GM19467 (cell line): ENCODE results near the gene CYTH1.
"Not testable (repeated sequence)": the region's sequence is repeated elsewhere in the genome, so short reads cannot be mapped to it uniquely, and the experiment has no call there.

Source experiments
- ATAC-seq: cut with Tn5 transposase; IDR thresholded peaks from one replicate; pipeline ENCODE4 v1.9.1; 2021; ENCODE audit warnings: mild to moderate bottlenecking, moderate library complexity; ENCODE audit not compliant: unreplicated experiment

Gene CYTH1

GRCh38 chr17:78765821-78766220, 16.3 kb downstream of the CYTH1 start:
- ATAC-seq: no peak

- no peak for ATAC-seq
These were observed 17.2 kb downstream of the CYTH1 start for GRCh38 chr17:78764871-78765270.

- no peak for ATAC-seq
These were observed 18.5 kb downstream of the CYTH1 start for GRCh38 chr17:78763561-78763960.

DNA sequence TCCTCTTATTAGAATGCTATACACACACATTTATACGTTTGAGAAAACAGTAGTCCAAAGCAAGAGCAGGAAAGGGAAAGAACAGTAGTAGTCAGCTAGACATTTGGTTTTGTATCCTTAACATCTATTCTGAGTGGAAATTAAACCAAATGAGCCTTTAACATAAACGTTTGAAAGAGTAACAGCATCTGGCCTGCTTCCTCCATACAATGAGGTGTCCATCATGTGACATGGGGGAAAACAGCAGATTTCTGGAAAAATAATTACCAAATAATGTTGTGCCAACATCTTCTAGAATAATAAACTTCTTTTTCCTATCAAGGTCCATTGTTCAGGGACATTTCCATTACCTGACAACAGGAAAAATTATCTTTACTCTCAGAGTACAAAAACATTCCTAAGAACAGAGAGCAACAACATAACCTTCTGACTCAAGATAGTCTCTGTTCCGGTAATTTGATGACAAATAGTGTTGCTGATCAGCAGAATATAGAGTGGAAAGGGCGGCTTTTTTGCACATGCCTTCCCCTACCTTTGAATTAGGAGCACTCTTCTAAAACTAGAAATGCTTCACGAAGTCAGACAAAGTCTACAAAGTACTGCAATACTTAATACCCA, 20.2 kb downstream of the CYTH1 start:
- no peak for ATAC-seq

DNA sequence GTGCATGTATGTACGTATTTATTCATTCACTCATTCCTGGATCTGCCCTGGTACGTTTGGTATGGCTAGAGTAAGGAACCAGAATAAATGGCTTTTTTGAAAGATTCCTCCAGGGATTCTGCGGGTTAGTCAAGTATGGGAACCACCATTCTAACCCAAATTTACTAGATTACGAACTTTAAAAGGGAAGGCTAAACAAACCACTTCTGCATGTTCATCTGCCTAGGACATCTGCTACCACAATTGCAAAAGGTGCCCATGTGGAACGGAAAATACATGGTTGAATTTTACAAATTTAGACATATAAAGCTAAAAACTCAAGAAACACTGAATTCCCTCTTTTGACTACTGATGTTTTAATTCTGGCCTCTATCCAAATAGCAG, 22.1 kb downstream of the CYTH1 start:
- no peak for ATAC-seq

DNA sequence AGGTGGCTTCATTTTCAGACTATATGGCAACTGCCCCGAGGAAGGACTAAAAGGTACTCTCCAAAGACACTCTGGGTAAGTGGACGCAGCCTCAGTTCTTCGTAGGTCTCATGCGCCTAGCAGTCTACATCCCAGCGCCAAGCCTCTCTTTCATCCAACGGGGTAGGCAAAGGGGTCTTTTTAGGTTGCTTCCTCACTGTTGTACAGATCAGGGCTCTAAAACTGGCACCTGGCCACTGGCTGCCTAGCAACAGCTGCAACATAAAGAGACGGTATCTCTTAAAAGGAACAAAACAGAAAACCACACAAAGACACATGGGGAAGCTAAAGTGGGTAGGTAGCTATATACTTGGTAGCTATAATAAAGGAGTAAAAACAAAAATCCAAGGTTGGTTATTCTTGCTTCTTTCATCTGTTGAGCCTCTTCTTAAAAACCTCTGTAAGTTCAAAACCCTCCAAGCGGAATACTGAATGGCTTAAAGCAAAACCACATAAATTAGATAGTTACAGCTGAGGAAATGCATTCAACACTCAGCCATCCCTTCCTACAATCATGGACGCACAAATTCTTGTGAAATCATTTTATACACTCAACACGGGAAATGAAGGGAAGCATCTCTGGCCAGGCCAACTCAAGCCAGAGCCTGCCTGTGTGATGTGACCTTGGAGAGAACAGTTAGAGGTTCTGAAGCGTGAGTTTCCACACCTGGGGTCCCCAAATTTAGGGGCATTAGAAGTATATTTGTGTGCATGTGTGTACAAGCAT, 22.7 kb downstream of the CYTH1 start:
- ATAC-seq: no peak

DNA sequence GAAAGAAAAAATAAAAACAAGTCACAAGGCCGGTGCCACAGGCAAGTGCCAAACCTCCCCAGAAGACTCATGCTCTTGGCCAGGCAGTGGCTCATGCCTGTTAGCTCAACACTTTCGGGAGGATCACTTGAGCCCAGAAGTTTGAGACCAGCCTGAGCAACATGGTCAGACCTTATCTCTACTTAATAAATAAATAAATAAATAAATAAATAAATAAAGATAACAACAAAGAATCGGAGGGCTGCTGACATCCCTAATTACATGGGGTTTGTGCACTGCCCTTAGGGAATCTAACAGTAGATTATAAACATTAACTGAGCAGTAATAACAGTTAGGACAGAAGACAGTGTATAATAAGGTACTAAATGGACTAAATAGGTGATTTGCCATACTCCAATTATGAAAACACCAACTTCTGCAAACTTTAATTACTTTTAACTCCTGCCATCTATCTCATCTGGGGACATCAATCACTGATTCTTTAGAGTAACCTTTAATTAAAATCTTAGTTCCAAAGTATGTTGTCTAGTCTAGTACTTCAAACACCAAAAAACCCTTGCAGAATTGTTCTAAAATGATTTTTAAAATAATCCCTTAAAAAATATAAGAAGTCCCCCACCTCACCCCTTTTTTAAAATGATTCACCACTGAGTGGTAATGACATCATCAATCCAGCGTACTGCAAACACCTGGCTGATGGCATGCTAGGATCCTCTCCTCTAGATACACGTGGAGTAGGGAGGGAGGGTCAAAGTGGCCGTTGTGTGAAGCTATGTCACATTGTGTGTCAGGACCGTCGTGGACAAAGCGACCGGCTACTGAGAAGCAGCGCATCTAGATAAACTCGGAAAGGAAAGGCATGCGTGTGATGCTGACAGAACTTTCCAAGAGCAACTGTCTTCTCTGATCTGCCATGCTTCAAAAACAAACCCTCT, 28.5 kb downstream of the CYTH1 start:
- no peak for ATAC-seq

DNA sequence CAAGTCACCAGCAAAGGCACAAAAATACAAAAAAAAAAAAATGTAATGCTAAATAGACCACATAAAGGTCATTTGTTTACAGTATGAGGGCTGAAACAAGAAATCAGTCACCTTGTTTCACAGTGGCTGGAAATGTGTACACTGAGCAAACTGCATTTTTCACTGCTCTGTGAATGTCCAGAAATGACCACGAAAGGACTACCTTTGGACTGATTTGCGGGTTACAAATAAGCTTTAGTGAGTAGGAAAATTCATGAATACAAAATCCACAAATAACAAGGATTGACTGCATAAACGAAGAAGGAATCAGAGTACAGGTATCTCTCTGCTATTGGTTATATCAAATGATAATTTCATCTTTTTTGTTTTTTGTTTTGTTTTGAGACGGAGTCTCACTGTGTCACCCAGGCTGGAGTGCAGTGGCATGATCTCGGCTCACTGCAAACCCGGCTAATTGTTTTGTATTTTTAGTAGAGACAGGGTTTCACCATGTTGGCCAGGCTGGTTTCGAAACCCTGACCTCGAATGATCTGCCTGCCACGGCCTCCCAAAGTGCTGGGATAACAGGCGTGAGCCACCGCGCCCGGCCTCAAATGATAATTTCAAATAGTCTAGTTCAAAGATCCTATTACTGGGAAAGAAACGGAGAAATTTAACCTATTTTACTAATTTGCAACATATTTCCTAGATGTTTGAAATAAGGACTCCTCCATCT, 30.5 kb downstream of the CYTH1 start:
- ATAC-seq: no peak

GRCh38 chr17:78751000-78751399, 31.1 kb downstream of the CYTH1 start:
- ATAC-seq: not testable (repeated sequence)

- peak; percentile 45 for ATAC-seq
These were observed 33.2 kb downstream of the CYTH1 start for GRCh38 chr17:78748730-78749317.

DNA sequence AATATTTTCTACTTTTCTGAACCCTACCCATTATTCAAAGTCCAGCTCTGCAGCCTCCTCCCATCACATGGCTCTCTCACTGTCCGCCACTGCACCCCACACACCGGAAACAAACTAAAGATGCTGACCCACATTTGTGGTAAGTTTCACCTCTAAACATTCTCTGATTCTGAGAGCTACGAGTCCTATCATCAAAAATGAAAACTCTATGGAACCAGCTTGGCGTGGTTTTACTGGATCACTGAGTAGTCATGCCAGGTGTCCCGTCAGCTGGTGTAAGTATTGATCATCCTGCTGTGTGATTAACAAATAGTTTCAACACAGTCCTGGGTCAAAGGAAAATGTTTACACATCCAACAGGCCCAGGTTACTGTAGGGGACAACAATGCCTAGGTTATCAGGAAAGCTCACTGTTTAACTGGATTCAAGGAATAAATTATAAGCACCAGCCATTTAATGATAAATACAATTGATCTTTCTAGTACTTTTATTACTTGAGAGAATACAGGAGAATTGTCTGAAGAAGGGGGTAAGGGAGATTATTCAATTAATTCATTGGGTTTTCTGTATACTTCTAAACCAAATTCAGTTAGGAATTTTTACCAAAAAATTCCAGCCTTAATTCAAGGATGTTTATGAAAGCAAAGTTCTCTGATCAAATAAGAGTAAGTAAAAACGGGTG, 33.9 kb downstream of the CYTH1 start:
- ATAC-seq: peak; percentile 50

DNA sequence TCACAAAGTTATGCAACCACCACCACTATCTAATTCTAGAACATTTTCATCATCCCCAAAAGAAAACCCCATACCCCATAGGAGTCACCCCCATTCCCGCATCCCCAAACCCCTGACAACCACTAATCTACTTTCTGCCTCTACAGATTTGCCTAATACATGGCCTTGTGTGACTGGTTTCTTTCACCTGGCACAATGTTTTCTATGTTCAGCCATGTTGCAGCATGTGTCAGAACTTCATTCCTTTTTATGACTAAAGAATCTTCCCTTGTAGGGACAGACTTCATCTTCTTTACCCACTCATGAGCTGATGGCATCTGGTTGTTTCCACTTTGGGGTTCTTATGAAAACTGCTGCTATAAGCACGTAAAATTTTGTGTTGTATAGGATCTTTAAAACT, 34.6 kb downstream of the CYTH1 start:
- no peak for ATAC-seq

GRCh38 chr17:78746949-78747269, 35.2 kb downstream of the CYTH1 start:
- ATAC-seq: no peak

GRCh38 chr17:78746263-78746948, 35.7 kb downstream of the CYTH1 start:
- ATAC-seq: no peak

DNA sequence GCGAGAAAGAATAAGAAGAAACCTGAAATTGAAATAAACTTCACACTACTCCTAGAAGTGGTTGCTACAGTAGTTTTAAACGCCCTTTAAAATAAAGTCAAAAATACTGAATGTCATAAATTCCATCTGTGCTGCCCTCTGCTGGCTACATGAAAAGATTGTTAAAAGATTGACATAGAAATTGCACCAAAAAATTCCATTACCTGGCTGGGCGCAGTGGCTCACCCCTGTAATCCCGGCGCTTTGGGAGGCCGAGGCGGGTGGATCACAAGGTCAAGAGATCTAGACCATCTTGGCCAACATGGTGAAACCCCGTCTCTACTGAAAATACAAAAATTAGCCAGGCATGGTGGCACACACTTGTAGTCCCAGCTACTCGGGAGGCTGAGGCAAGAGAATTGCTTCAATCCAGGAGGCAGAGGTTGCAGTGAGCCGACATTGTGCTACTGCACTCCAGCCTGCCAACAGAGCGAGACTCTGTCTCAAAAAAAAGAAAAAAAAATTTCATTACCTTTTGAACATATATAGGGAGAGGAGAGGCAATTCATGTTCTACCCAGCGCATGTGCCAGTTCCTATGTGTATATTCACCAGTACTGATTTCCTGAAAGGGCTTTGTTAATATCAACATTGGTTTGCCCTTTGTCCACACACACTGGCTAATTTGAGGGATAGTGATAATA, 36.5 kb downstream of the CYTH1 start:
- no peak for ATAC-seq

DNA sequence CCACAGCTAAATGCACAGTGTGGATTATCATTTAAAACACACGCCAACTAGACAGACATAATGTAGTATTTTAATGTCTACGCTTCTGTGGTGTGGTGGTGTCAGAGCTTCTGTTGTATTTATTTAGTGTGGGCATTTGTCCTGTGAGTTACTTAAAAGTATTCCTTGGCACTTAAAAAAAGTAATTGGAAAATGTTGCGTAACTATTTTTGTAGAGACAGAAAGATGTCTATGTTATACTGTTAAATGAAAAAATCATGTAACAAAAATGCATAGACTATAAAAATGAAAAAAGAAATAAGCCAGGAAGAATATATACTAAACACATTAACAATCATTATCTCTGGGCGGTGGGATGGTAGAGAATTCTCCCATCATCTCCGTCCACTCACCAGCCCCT, 39.2 kb downstream of the CYTH1 start:
- ATAC-seq: no peak

DNA sequence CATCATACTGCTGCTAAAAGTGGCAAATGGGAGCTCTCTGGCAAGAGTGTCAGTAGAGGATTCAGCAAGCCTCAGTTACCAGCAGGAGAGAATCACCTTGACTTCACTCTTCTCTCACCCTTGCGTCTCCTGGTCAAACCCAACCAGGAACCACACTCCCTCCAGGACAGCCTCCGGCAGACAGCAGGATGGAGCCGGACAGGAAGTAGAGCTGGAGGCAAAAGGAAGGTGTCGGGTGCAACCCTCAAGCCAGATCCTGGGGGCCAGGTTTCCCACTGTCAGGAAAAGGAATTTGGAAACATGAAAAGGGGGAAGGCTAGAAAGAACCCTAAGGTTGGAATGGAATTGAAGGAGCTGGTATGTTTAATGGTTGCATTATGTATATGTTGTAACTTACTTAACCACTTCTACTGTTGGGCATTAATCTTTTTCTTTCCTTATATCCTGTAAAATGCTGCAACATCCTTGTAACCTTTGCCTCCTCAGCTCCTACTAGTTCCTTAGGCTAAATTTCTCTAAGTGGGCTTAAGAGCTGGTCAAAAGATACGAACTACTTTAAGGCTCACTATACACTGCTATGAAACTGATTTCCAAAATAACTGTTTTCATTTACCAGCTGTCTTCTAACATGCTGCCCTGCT, 40.3 kb downstream of the CYTH1 start:
- no peak for ATAC-seq

DNA sequence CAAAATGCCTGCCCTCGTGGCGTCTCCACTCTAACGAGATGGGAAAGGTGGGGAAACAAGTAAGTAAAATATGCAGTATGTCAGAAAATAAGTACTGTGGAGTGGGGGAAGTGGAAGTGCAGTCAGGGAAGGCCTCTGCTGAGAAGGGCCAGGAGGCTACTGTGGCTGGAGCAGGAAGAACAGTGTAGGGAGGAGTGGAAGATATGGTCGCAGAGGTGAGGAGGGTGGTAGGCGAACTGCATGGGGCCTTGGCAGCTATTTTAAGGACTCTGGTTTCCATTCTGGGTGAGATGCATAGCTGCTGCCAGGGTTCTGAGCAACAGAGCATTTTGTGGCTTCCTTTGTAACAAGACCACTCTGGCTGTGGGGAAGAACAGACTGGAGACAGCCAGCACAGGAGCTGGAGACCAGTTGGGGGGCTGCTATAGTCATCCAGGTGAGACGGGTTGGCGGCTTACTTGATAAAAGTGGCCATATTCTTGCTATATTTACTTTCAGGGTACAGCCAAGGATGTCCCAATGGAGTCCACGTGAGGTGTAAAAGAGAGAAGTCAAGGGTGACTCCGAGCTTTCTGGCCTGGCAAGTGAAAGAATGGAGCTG, 42.6 kb downstream of the CYTH1 start:
- no peak for ATAC-seq
